DOHH2 (cell line): ENCODE measurements around the gene CCDC194.

Experiments
- H3F3A ChIP-seq: fragments of 200-600 bp; sonication (generic), shearing (Covaris generic); 2 replicates; pipeline ENCODE4 v1.6.0; 2016; ENCODE audit warnings: antibody characterized with exemption, mild to moderate bottlenecking; ENCODE audit not compliant: control insufficient read depth, insufficient read depth
- H3K27ac ChIP-seq: fragments of 200-600 bp; sonication (generic); 2 replicates; pipeline ENCODE4 v1.5.1; 2014; ENCODE audit warnings: low read depth, mild to moderate bottlenecking, low read length, moderate library complexity
- H3K27me3 ChIP-seq: fragments of 200-600 bp; sonication (generic); 2 replicates; pipeline ENCODE4 v1.6.1; 2014; ENCODE audit warnings: mild to moderate bottlenecking, low read length, mixed read lengths; ENCODE audit not compliant: control insufficient read depth
- H3K36me3 ChIP-seq: fragments of 200-600 bp; sonication (generic); 2 replicates; pipeline ENCODE4 v1.6.1; 2014; ENCODE audit warnings: mild to moderate bottlenecking, low read length, moderate library complexity, mixed read lengths; ENCODE audit not compliant: control insufficient read depth
- H3K4me1 ChIP-seq: fragments of 200-600 bp; sonication (generic); 2 replicates; pipeline ENCODE4 v1.6.1; 2014; ENCODE audit warnings: mild to moderate bottlenecking, low read length, mixed read lengths; ENCODE audit not compliant: control insufficient read depth
- H3K4me2 ChIP-seq: fragments of 200-600 bp; sonication (generic); 2 replicates; pipeline ENCODE4 v1.6.0; 2014; ENCODE audit warnings: mild to moderate bottlenecking, low read length, moderate library complexity
- H3K4me3 ChIP-seq: fragments of 200-600 bp; sonication (generic); 2 replicates; pipeline ENCODE4 v1.5.1; 2014; ENCODE audit warnings: mild to moderate bottlenecking, low read length, mixed read lengths
- H3K79me2 ChIP-seq: fragments of 200-600 bp; sonication (generic); 2 replicates; pipeline ENCODE4 v1.6.1; 2014; ENCODE audit warnings: mild to moderate bottlenecking, low read length, mixed read lengths; ENCODE audit not compliant: control insufficient read depth
- H3K9me2 ChIP-seq: fragments of 200-600 bp; sonication (generic); replicated peaks from 2 replicates; pipeline ENCODE4 v1.6.1; 2014; ENCODE audit warnings: mild to moderate bottlenecking, low read length, mixed read lengths; ENCODE audit not compliant: control insufficient read depth
- H3K9me3 ChIP-seq: fragments of 200-600 bp; sonication (generic); 2 replicates; pipeline ENCODE4 v1.6.1; 2014; ENCODE audit warnings: antibody characterized with exemption, low read length, mixed read lengths; ENCODE audit not compliant: control insufficient read depth, insufficient read depth
- H4K20me1 ChIP-seq: fragments of 200-600 bp; sonication (generic); 2 replicates; pipeline ENCODE4 v1.6.0; 2014; ENCODE audit warnings: low read depth, mild to moderate bottlenecking, antibody characterized with exemption, low read length, moderate library complexity; ENCODE audit not compliant: control insufficient read depth, insufficient read depth
- EZH2phosphoT487 ChIP-seq: fragments of 200-600 bp; sonication (generic); IDR thresholded peaks from 2 replicates; pipeline ENCODE4 v1.6.1; 2017; ENCODE audit warnings: borderline replicate concordance, mild to moderate bottlenecking, antibody characterized with exemption, low read length, moderate library complexity, mixed read lengths
- TF ChIP-seq, protein P1 (sequence below): fragments of 200-600 bp; sonication (generic); IDR thresholded peaks from one replicate; pipeline ENCODE4 v1.5.1; 2014; ENCODE audit warnings: antibody characterized with exemption, mild to moderate bottlenecking, low read depth, low read length; ENCODE audit not compliant: poor library complexity, severe bottlenecking

The CCDC194 gene

DNA sequence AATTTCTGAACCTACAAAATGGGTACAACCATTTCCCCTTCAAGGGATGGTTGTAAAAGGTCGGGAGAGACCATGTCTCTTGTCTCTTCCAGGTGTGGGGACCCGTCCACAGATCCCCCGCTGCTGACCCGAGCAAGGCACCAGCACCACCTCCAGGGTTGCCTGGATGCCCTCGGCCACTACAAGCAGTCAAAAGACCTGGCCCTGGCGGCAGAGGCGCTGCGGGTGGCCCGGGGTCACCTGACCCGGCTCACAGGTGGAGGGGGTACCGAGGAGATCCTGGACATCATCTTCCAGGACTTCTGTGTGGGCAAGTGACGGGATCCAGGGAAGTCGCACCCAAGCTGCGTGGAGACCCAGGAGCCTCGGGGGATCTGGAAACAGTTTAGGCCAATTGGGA is 52.6 kb downstream of the CCDC194 start:
- Histone ChIP-seq H3K9me3 (no peaks in the 10 kb centered on the region), H3K4me3 (no peak overlapping the region), H3K79me2 (peaks cover 25% of the 10 kb centered on the region), H3K4me2 (no peak overlapping the region), H3K36me3 (peaks cover 44% of the 10 kb centered on the region), H3K27me3 (no peaks in the 10 kb centered on the region), H4K20me1 (no peaks in the 10 kb centered on the region; the same call in 1 of the 2 replicates), H3F3A (peaks cover 6% of the 10 kb centered on the region), H3K4me1 (peaks cover 35% of the 10 kb centered on the region), H3K9me2 (no peaks in the 10 kb centered on the region), H3K27ac (no peak overlapping the region)
- TF ChIP-seq EZH2phosphoT487, result no peak

GRCh38 chr19:17340871-17341357 is 53.1 kb downstream of the CCDC194 start:
- Histone ChIP-seq H3K4me3 (no peak overlapping the region), H3K4me1 (peaks cover 34% of the 10 kb centered on the region), H3K9me2 (no peaks in the 10 kb centered on the region), H4K20me1 (no peaks in the 10 kb centered on the region; the same call in 1 of the 2 replicates), H3K36me3 (peaks cover 44% of the 10 kb centered on the region), H3F3A (peaks cover 6% of the 10 kb centered on the region), H3K4me2 (no peak overlapping the region), H3K9me3 (no peaks in the 10 kb centered on the region), H3K79me2 (peaks cover 25% of the 10 kb centered on the region), H3K27me3 (no peaks in the 10 kb centered on the region), H3K27ac (no peak overlapping the region)
- TF ChIP-seq, protein P1, sequence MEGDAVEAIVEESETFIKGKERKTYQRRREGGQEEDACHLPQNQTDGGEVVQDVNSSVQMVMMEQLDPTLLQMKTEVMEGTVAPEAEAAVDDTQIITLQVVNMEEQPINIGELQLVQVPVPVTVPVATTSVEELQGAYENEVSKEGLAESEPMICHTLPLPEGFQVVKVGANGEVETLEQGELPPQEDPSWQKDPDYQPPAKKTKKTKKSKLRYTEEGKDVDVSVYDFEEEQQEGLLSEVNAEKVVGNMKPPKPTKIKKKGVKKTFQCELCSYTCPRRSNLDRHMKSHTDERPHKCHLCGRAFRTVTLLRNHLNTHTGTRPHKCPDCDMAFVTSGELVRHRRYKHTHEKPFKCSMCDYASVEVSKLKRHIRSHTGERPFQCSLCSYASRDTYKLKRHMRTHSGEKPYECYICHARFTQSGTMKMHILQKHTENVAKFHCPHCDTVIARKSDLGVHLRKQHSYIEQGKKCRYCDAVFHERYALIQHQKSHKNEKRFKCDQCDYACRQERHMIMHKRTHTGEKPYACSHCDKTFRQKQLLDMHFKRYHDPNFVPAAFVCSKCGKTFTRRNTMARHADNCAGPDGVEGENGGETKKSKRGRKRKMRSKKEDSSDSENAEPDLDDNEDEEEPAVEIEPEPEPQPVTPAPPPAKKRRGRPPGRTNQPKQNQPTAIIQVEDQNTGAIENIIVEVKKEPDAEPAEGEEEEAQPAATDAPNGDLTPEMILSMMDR, result peak; percentile 13
- TF ChIP-seq EZH2phosphoT487, result no peak
